Islet precursor cell (in vitro differentiated cells): Measurements from ENCODE around the gene MGAT3.

Experiments used
- DNase-seq: peaks from one replicate; pipeline ENCODE4 v3.0.0-alpha.2; 2018

The MGAT3 gene

DNA sequence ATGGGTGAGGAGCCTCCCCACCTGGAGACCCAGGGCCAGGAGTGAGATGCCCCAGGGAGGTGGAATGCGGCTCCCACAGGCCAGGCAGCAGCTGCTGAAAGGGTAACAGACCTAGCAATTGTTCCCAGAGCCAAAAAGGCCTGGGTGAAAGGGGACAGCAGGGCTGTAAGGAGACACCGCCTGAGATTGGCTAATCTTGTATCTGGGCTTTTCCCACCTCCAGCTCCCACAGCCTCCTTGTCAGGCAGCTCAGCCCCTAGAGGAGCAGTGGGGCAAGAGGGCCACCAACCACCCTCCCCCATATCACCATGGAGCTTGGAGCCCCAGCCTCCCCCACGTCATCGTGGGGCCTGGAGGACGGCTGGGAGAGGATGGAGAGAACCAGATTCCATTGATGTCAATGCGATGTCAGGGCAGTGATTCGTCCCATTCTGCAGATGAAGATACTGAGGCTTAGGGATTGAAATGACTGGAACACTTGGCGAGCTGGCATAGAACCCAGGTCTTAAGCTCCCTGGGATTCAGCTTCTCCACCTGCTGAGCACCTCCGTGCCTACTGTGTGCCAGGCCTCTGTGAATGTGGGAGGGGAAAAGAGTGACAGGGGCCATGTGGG lies 2.9 kb upstream of the MGAT3 start:
- peak; percentile 91 for DNase-seq

GRCh38 chr22:39454385-39454871 lies 2.4 kb upstream of the MGAT3 start:
- DNase-seq = peak; percentile 80

DNA sequence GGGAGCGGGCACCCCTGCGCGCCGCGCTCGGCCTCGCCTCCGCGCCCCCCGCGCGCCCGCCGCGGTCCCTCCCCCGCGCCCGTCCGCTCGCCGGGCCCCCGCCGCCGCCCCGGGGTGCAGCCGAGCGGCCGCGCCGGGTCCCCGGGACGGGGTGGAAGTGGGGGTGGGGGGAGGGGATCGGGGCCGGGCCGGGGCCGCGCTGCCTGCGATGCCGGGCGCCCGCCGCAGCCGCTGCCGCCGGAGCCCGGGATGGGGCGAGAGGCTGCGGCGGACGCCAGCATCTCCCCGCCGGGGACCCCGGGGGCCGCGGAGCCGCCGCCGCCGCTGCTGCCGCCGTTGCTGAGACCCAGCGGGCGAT lies 365 bp downstream of the MGAT3 start:
- no peak for DNase-seq

- DNase-seq = no peak
Measured at GRCh38 chr22:39457556-39458443, 988 bp downstream of the MGAT3 start.

- DNase-seq = no peak
Measured at GRCh38 chr22:39458444-39459083, 1.8 kb downstream of the MGAT3 start.

- DNase-seq = no peak
Measured at GRCh38 chr22:39459681-39460080, 2.9 kb downstream of the MGAT3 start.

DNA sequence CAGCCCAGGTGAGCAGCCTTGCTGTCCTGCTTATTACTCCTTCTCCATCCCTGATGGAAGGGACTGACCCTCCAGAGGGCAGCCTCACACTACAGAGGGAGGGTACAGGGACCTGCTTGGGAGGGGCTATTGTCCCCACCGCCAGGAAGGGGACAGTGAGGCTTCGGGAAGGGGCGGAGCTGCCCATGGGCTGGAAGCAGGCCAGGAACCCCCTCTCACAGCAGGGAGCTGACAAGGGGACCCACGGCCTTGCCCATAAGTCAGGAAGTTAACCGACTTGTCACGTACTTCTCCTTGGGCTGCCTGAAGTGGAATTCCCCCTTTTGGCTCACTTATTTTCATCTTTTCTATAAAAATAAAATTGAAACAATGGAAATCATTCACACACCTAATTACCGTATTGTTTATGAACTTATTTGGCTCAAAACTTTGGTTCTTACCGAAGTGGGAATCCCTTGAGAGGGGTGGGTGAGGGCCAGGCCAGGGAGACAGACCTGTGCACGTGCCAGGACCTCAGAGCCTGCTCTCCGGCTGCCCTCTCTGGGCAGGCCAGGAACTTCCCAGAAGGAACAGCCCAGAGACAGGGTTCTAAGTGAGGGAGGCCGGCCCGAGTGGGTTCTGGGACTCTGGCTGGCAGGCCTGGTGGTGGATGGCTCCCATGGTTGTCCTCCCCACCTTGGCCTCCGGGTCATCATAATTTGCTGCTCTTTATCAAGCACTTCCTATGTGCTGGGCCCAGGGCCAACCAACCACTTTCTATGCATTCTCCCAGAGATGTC lies 5.8 kb downstream of the MGAT3 start:
- DNase-seq = no peak

GRCh38 chr22:39463277-39463676 lies 6.5 kb downstream of the MGAT3 start:
- peak; percentile 72 for DNase-seq

- DNase-seq = no peak
Measured at GRCh38 chr22:39463931-39464390, 7.1 kb downstream of the MGAT3 start.

DNA sequence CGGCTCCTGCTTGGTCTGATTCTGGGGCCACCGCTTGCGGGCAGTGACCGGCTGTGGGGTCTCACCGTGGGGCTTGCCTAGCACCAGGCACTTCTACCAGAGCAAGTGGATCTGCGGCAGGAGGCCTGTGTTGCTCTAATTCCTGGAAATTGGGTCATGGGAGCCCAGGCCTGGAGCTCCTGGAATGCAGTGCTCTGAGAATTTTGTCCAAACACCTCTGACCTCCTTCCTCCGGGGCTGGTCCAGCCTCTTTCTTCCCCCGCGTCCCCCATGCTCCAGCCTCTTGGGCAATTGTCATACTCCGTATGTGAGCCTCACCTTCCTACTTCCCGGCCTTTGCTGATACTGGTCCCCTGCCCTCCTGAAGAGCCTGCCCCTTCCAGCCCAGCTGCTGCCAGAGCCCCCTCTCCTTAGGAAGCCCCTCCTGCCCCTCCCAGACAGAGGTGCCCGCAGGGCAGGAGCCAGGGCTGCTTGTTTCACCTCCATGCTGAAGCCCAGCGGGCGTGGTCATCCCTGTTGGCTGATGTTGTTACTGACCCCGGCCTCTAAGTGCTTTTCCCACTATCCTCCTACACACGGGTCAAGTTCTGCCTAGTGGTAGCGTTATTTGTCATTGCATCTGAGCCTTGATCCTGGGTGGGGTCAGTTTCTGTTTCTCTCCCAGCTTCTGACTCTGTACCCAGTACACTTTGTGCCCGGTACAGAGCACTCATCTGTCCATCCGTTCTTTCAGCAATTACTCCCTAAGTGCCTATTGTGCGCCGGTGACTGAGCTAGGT lies 9.6 kb downstream of the MGAT3 start:
- peak; percentile 68 for DNase-seq

DNA sequence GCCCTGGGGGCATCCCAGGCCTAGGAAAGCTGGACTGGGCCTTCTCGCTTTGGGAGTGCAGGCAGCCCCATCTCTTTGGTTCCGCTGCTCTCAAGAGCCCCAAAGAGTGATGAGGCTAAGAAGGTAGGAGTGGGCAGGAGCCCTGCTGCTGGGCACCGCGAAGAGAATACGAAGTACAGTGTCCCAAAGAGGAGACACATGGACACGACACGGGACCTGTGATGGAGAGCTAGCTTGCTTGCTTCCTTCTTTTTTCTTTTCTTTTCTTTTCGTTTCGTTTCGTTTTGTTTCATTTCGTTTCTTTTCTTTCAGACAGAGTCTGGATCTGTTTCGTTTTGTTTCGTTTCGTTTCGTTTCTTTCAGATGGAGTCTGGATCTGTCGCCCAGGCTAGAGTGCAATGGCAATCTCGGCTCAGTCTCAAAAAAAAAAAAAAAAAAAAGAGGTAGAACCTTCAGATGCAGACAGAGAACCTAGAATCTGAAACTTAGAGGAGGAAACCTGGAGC lies 10.6 kb downstream of the MGAT3 start:
- no peak for DNase-seq

GRCh38 chr22:39468487-39469325 lies 11.9 kb downstream of the MGAT3 start:
- no peak for DNase-seq

DNA sequence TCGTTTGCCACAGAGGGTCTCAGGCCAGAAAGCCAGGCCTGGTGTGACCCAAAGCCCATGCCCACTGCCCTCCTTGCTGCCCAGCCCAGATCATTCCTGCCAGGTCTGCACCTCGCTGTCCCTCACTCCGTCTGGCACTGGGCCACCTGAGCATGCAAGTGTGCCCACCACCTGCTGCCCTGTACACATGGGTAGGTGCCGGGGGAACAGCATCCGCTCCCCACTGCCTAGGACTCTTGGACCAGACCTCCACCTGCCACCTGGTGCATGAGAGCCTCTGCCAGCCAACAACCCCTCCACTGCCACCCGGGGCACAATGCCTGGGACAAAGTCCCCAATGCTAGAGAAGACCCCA lies 12.5 kb downstream of the MGAT3 start:
- no peak for DNase-seq

GRCh38 chr22:39469681-39470450 lies 13.1 kb downstream of the MGAT3 start:
- DNase-seq = no peak

DNA sequence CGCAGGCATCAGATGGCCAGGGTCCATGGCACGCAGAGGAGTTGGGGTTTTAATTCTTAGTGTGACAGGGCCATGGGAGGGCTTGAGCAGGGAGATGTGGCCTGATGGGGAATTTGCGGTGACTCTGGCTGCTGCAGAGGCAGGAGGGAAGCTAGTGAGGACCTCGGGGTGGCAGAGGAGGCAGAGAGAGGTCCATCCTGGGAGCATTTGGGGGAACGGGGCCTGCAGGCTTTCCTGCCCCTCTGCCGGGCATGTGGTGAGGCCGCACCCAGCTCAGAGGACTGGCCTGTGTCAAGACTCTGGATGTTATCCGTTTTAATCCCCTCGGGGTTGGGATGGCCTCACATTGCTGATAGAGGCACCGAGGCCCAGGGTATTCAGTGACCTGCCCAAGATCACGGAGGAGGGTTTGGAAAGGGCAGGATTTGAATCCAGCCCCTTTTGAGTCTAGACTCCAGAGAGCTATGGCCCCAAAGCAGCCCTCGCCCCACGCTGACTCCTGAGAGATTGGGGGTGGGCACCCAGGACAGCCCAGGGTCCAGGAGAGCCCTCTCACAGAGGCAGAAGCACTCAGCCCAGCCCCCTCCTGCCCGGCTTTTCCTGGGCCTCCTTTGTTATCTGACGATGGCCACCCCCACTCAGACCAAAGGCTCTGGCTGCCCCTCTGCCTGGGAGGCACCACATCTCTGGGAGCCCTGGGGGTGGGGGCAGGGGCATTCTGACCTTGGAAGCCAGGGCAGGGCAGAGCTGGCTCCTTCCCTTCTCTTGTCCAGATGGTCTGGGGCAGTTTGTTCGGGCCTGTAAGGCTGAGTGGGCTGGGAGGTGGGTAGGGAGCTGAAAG lies 13.9 kb downstream of the MGAT3 start:
- DNase-seq = no peak

- peak; percentile 84 for DNase-seq
Measured at GRCh38 chr22:39471381-39472141, 14.7 kb downstream of the MGAT3 start.

GRCh38 chr22:39472570-39473556 lies 16.1 kb downstream of the MGAT3 start:
- DNase-seq = peak; percentile 86
